GM18502 (cell line): ENCODE results near the gene MGST3.
"Not testable (repeated sequence)": the region's sequence is repeated elsewhere in the genome, so short reads cannot be mapped to it uniquely, and the experiment has no call there.

Source experiments
- ATAC-seq: cut with Tn5 transposase; IDR thresholded peaks from one replicate; pipeline ENCODE4 v1.9.1; 2021; ENCODE audit warnings: mild to moderate bottlenecking; ENCODE audit not compliant: unreplicated experiment, poor library complexity

Gene MGST3

GRCh38 chr1:165695031-165695430, 64.0 kb downstream of the MGST3 start:
- ATAC-seq: no peak

DNA sequence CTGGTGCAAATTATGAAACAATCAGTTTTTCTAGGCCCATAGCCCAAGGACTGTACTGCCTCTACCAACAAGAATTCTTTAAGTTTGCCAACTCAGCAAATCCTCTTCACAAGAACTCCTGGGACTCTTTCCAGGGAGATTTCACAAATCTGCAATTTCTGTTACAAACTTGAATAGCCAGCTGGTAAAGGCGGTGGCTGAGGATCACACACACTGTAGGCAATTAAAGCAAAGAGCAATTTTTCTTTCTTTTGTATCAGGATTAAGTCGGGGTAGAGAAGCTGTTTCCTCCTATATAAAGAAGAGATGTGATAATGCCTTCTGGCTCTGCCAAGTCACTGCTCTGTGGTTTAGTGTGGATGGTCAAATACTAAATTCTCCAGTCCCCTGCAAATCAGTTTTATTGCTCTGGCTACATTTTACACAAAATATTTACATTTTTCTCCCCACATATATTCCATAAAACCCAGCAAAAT, 65.6 kb downstream of the MGST3 start:
- ATAC-seq: no peak

GRCh38 chr1:165697491-165697880, 66.5 kb downstream of the MGST3 start:
- ATAC-seq: no peak

DNA sequence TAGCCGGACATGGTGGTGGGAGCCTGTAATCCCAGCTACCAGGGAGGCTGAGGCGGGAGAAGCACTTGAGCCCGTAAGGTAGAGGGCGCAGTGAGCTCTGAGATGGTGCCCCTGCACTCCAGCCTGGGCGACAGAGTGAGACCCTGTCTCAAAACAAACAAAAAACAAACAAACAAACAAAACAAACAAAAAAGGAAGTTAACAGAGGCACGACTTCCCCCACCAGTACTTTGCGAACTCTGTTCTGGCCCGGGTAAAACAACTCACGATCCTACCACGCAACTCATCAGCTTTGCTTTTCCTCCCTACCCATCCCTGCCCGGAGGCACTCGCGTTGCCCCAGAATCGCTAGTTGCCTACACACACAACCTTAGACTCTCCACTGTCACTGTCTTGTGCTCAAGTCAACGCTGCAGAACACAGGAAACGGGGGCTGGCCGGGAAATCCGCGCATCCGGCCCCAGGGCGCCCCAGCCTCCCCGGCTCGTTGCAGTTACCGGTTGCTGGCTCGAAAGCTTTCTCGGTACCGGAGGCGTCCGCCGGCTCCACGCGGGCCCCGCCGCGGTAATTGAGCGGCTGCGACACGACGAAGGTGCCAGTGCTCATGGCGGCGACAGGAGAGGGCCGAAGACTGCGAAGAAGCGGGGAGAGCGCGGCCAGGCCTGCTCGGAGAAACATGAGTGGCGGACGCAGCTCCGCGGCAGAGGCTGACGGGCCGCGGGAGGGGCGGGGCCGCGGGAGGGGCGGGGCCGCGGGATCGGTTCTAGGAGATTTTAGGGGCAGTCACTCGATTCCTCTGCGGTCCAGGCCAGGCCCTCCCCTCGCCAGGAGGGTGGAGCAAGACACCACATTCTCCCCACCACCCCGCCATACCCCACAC, 67.1 kb downstream of the MGST3 start, which contains the start of gene ALDH9A1:
Gene ALDH9A1, minus strand, starts transcription at position 682 of the 880 bp plus-strand sequence. Its CDS starts 4 bp downstream, at position 678.
- peak; percentile 91 for ATAC-seq

DNA sequence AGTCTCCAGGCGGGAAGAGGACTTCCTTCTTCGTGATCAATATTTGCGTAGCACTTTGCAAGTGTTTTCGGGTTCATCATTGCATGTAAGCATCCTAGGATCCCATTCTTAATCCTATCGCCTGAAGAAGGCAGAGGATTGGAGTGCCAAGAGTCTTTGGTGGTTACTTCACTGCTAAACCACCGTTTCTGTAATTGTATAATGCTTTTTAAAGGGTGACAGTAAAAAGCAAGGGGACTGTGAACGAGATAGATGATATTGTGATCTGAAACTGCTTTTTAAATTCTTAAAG, 67.7 kb downstream of the MGST3 start:
- ATAC-seq: peak; percentile 13

- no peak for ATAC-seq
Observed at GRCh38 chr1:165699577-165699976, 68.5 kb downstream of the MGST3 start.

GRCh38 chr1:165701922-165702321, 70.9 kb downstream of the MGST3 start:
- not testable (repeated sequence) for ATAC-seq

DNA sequence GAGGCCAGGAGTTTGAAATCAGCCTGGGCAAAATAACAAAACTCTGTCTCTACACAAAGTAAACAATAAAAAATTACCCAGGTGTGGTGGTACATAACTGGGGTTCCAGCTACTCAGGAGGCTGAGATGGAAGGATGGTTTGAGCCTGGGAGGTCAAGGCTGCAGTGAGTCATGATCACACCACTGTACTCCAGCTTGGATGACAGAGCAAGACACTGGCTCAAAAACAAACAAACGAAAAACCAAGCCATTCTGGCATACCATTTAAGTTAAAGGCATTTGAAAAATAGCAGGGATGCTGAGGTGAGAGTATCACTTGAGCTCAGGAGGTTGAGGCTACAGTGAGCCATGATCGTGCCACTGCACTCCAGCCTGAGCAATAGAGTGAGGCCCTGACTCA, 72.6 kb downstream of the MGST3 start:
- ATAC-seq: no peak
